ENCODE results near the gene CDK2. TPM values are rescaled to one million over a fixed set of nuclear protein-coding genes. Genes with fewer than 3 reads are reported as not detected.
"Not testable (repeated sequence)": the region's sequence is repeated elsewhere in the genome, so short reads cannot be mapped to it uniquely, and the experiment has no call there.

CDK2 gene
- total RNA-seq, 1 donor from 2014 or later, result 9.4 TPM

GRCh38 chr12:55974308-55974730 lies 7.7 kb downstream of the CDK2 start:
- Histone ChIP-seq H3K27ac (ENCODE audit: low read depth, low read length) (peak overlapping the region; percentile 98), H3K9me3 (ENCODE audit: control insufficient read depth in 3 of 3, low read length in 3 of 3) (no peaks in the 10 kb centered on the region), H3K27me3 (ENCODE audit: control insufficient read depth in 3 of 3, insufficient read depth in 3 of 3, low read length in 3 of 3) (no peaks in the 10 kb centered on the region), H3K4me1 (ENCODE audit: control insufficient read depth in 3 of 3, insufficient read depth in 3 of 3, low read length in 3 of 3) (peaks cover 17 to 27% (median 25%) of the 10 kb centered on the region in 3 donors), H3K4me3 (ENCODE audit: low read length in 3 of 3) (peak overlapping the region; percentile 91 to 92 (median 91)), H3K9ac (ENCODE audit: low read depth in 1 of 3, low read length in 3 of 3) (peak overlapping the region; percentile 98 to 100 (median 99)), H3K36me3 (ENCODE audit: control insufficient read depth in 3 of 3, insufficient read depth in 3 of 3, low read length in 3 of 3) (peaks cover 0 to 14% (median 2%) of the 10 kb centered on the region in 3 donors)

- Histone ChIP-seq H3K9me3 (ENCODE audit: control insufficient read depth in 3 of 3, low read length in 3 of 3) (no peaks in the 10 kb centered on the region), H3K27me3 (ENCODE audit: control insufficient read depth in 3 of 3, insufficient read depth in 3 of 3, low read length in 3 of 3) (no peaks in the 10 kb centered on the region), H3K27ac (ENCODE audit: low read depth, low read length) (no peak overlapping the region), H3K9ac (ENCODE audit: low read depth in 1 of 3, low read length in 3 of 3) (no peak overlapping the region), H3K36me3 (ENCODE audit: control insufficient read depth in 3 of 3, insufficient read depth in 3 of 3, low read length in 3 of 3) (peaks cover 2 to 24% (median 5%) of the 10 kb centered on the region in 3 donors), H3K4me3 (ENCODE audit: low read length in 3 of 3) (no peak overlapping the region), H3K4me1 (ENCODE audit: control insufficient read depth in 3 of 3, insufficient read depth in 3 of 3, low read length in 3 of 3) (peaks cover 14 to 20% (median 17%) of the 10 kb centered on the region in 3 donors)
Observed at GRCh38 chr12:55978393-55978792, 11.8 kb downstream of the CDK2 start.

GRCh38 chr12:55979069-55979468 lies 12.4 kb downstream of the CDK2 start:
- peaks cover 2 to 26% (median 5%) of the 10 kb centered on the region in 3 donors for H3K36me3 ChIP-seq (ENCODE audit: control insufficient read depth in 3 of 3, insufficient read depth in 3 of 3, low read length in 3 of 3)
- H3K27me3 ChIP-seq (ENCODE audit: control insufficient read depth in 3 of 3, insufficient read depth in 3 of 3, low read length in 3 of 3), result no peaks in the 10 kb centered on the region
- H3K9ac ChIP-seq (ENCODE audit: low read depth in 1 of 3, low read length in 3 of 3), result no peak overlapping the region
- H3K9me3 ChIP-seq (ENCODE audit: control insufficient read depth in 3 of 3, low read length in 3 of 3), result no peaks in the 10 kb centered on the region
- peaks cover 14 to 19% (median 17%) of the 10 kb centered on the region in 3 donors for H3K4me1 ChIP-seq (ENCODE audit: control insufficient read depth in 3 of 3, insufficient read depth in 3 of 3, low read length in 3 of 3)
- H3K4me3 ChIP-seq (ENCODE audit: low read length in 3 of 3), result no peak overlapping the region
- H3K27ac ChIP-seq (ENCODE audit: low read depth, low read length), result no peak overlapping the region

- H3K4me3 ChIP-seq (ENCODE audit: low read length in 3 of 3); H3K27ac ChIP-seq (ENCODE audit: low read depth, low read length); H3K9me3 ChIP-seq (ENCODE audit: control insufficient read depth in 3 of 3, low read length in 3 of 3); H3K27me3 ChIP-seq (ENCODE audit: control insufficient read depth in 3 of 3, insufficient read depth in 3 of 3, low read length in 3 of 3); H3K9ac ChIP-seq (ENCODE audit: low read depth in 1 of 3, low read length in 3 of 3): not testable (repeated sequence)
- Histone ChIP-seq H3K4me1 (ENCODE audit: control insufficient read depth in 3 of 3, insufficient read depth in 3 of 3, low read length in 3 of 3) (peaks cover 3 to 11% (median 10%) of the 10 kb centered on the region in 3 donors), H3K36me3 (ENCODE audit: control insufficient read depth in 3 of 3, insufficient read depth in 3 of 3, low read length in 3 of 3) (peaks cover 5 to 29% (median 11%) of the 10 kb centered on the region in 3 donors)
Observed at GRCh38 chr12:55981882-55982281, 15.3 kb downstream of the CDK2 start.

GRCh38 chr12:55982319-55982936 lies 15.8 kb downstream of the CDK2 start:
- Histone ChIP-seq H3K27ac (ENCODE audit: low read depth, low read length) (no peak overlapping the region), H3K9ac (ENCODE audit: low read depth in 1 of 3, low read length in 3 of 3) (no peak overlapping the region), H3K4me3 (ENCODE audit: low read length in 3 of 3) (no peak overlapping the region), H3K36me3 (ENCODE audit: control insufficient read depth in 3 of 3, insufficient read depth in 3 of 3, low read length in 3 of 3) (peaks cover 7 to 29% (median 11%) of the 10 kb centered on the region in 3 donors), H3K27me3 (ENCODE audit: control insufficient read depth in 3 of 3, insufficient read depth in 3 of 3, low read length in 3 of 3) (no peaks in the 10 kb centered on the region), H3K9me3 (ENCODE audit: control insufficient read depth in 3 of 3, low read length in 3 of 3) (no peaks in the 10 kb centered on the region), H3K4me1 (ENCODE audit: control insufficient read depth in 3 of 3, insufficient read depth in 3 of 3, low read length in 3 of 3) (peaks cover 2 to 9% (median 5%) of the 10 kb centered on the region in 3 donors)

GRCh38 chr12:55983232-55983842 lies 16.7 kb downstream of the CDK2 start:
- Histone ChIP-seq H3K9ac (ENCODE audit: low read depth in 1 of 3, low read length in 3 of 3) (no peak overlapping the region), H3K27ac (ENCODE audit: low read depth, low read length) (no peak overlapping the region), H3K27me3 (ENCODE audit: control insufficient read depth in 3 of 3, insufficient read depth in 3 of 3, low read length in 3 of 3) (no peaks in the 10 kb centered on the region), H3K9me3 (ENCODE audit: control insufficient read depth in 3 of 3, low read length in 3 of 3) (no peaks in the 10 kb centered on the region), H3K36me3 (ENCODE audit: control insufficient read depth in 3 of 3, insufficient read depth in 3 of 3, low read length in 3 of 3) (peaks cover 10 to 33% (median 11%) of the 10 kb centered on the region in 3 donors), H3K4me3 (ENCODE audit: low read length in 3 of 3) (no peak overlapping the region), H3K4me1 (ENCODE audit: control insufficient read depth in 3 of 3, insufficient read depth in 3 of 3, low read length in 3 of 3) (peaks cover 0 to 3% (median 0%) of the 10 kb centered on the region in 3 donors)

GRCh38 chr12:55984861-55985260 lies 18.2 kb downstream of the CDK2 start:
- Histone ChIP-seq H3K27me3 (ENCODE audit: control insufficient read depth in 3 of 3, insufficient read depth in 3 of 3, low read length in 3 of 3) (no peaks in the 10 kb centered on the region), H3K27ac (ENCODE audit: low read depth, low read length) (no peak overlapping the region), H3K36me3 (ENCODE audit: control insufficient read depth in 3 of 3, insufficient read depth in 3 of 3, low read length in 3 of 3) (peaks cover 12 to 35% (median 24%) of the 10 kb centered on the region in 3 donors), H3K4me1 (ENCODE audit: control insufficient read depth in 3 of 3, insufficient read depth in 3 of 3, low read length in 3 of 3) (peaks cover 0 to 3% (median 0%) of the 10 kb centered on the region in 3 donors), H3K4me3 (ENCODE audit: low read length in 3 of 3) (no peak overlapping the region), H3K9me3 (ENCODE audit: control insufficient read depth in 3 of 3, low read length in 3 of 3) (no peaks in the 10 kb centered on the region), H3K9ac (ENCODE audit: low read depth in 1 of 3, low read length in 3 of 3) (no peak overlapping the region)

- H3K9me3 ChIP-seq (ENCODE audit: control insufficient read depth in 3 of 3, low read length in 3 of 3), result no peaks in the 10 kb centered on the region
- H3K27me3 ChIP-seq (ENCODE audit: control insufficient read depth in 3 of 3, insufficient read depth in 3 of 3, low read length in 3 of 3), result no peaks in the 10 kb centered on the region
- peaks cover 14 to 35% (median 29%) of the 10 kb centered on the region in 3 donors for H3K36me3 ChIP-seq (ENCODE audit: control insufficient read depth in 3 of 3, insufficient read depth in 3 of 3, low read length in 3 of 3)
- H3K4me3 ChIP-seq (ENCODE audit: low read length in 3 of 3), result no peak overlapping the region
- no peak overlapping the region for H3K9ac ChIP-seq (ENCODE audit: low read depth in 1 of 3, low read length in 3 of 3)
- peaks cover 0 to 3% (median 0%) of the 10 kb centered on the region in 3 donors for H3K4me1 ChIP-seq (ENCODE audit: control insufficient read depth in 3 of 3, insufficient read depth in 3 of 3, low read length in 3 of 3)
- no peak overlapping the region for H3K27ac ChIP-seq (ENCODE audit: low read depth, low read length)
Observed at GRCh38 chr12:55985341-55985740, 18.7 kb downstream of the CDK2 start.

- not testable (repeated sequence) for H3K9ac ChIP-seq (ENCODE audit: low read depth in 1 of 3, low read length in 3 of 3); H3K4me3 ChIP-seq (ENCODE audit: low read length in 3 of 3); H3K27me3 ChIP-seq (ENCODE audit: control insufficient read depth in 3 of 3, insufficient read depth in 3 of 3, low read length in 3 of 3); H3K4me1 ChIP-seq (ENCODE audit: control insufficient read depth in 3 of 3, insufficient read depth in 3 of 3, low read length in 3 of 3); H3K9me3 ChIP-seq (ENCODE audit: control insufficient read depth in 3 of 3, low read length in 3 of 3); H3K27ac ChIP-seq (ENCODE audit: low read depth, low read length)
- peaks cover 20 to 37% (median 35%) of the 10 kb centered on the region in 3 donors for H3K36me3 ChIP-seq (ENCODE audit: control insufficient read depth in 3 of 3, insufficient read depth in 3 of 3, low read length in 3 of 3)
Observed at GRCh38 chr12:55985976-55986375, 19.3 kb downstream of the CDK2 start.

- peaks cover 43 to 58% (median 49%) of the 10 kb centered on the region in 3 donors for H3K36me3 ChIP-seq (ENCODE audit: control insufficient read depth in 3 of 3, insufficient read depth in 3 of 3, low read length in 3 of 3)
- H3K27me3 ChIP-seq (ENCODE audit: control insufficient read depth in 3 of 3, insufficient read depth in 3 of 3, low read length in 3 of 3), result no peaks in the 10 kb centered on the region
- no peak overlapping the region for H3K9ac ChIP-seq (ENCODE audit: low read depth in 1 of 3, low read length in 3 of 3)
- no peak overlapping the region for H3K4me3 ChIP-seq (ENCODE audit: low read length in 3 of 3)
- no peak overlapping the region for H3K27ac ChIP-seq (ENCODE audit: low read depth, low read length)
- no peaks in the 10 kb centered on the region for H3K4me1 ChIP-seq (ENCODE audit: control insufficient read depth in 3 of 3, insufficient read depth in 3 of 3, low read length in 3 of 3)
- no peaks in the 10 kb centered on the region for H3K9me3 ChIP-seq (ENCODE audit: control insufficient read depth in 3 of 3, low read length in 3 of 3)
Observed at GRCh38 chr12:55991110-55991509, 24.5 kb downstream of the CDK2 start.

Data from skeletal muscle tissue (tissue), 4 donors.